ENCODE measurements around the gene HELZ.
"Not testable (repeated sequence)": the region's sequence is repeated elsewhere in the genome, so short reads cannot be mapped to it uniquely, and the experiment has no call there.

Gene HELZ

DNA sequence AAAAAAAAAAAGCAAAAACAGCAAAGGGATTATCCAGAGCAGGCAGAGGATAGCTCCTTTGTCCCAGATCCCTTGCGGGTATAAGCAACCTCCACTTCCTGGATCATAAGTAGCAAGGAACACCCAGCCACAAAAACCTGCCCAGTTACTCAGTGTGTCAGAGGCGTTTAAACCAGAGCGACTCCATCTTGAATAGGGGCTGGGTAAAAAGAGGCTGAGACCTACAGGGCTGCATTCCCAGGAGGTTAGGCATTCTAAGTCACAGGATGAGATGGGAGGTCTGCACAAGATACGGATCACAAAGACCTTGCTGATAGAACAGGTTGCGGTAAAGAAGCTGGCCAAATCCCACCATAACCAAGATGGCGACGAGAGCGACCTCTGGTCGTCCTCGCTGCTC lies 33.4 kb upstream of the HELZ start:
- Mint-ChIP-seq H3K27me3 (ENCODE audit: low read depth, poor library complexity) (peaks cover 4% of the 10 kb centered on the region), H3K27ac (no peak overlapping the region), H3K9me3 (no peaks in the 10 kb centered on the region), H3K4me1 (peaks cover 18% of the 10 kb centered on the region), H3K36me3 (ENCODE audit: low read depth) (no peaks in the 10 kb centered on the region), H3K4me3 (no peak overlapping the region)
- DNase-seq: no peak
- TF ChIP-seq, protein P1, sequence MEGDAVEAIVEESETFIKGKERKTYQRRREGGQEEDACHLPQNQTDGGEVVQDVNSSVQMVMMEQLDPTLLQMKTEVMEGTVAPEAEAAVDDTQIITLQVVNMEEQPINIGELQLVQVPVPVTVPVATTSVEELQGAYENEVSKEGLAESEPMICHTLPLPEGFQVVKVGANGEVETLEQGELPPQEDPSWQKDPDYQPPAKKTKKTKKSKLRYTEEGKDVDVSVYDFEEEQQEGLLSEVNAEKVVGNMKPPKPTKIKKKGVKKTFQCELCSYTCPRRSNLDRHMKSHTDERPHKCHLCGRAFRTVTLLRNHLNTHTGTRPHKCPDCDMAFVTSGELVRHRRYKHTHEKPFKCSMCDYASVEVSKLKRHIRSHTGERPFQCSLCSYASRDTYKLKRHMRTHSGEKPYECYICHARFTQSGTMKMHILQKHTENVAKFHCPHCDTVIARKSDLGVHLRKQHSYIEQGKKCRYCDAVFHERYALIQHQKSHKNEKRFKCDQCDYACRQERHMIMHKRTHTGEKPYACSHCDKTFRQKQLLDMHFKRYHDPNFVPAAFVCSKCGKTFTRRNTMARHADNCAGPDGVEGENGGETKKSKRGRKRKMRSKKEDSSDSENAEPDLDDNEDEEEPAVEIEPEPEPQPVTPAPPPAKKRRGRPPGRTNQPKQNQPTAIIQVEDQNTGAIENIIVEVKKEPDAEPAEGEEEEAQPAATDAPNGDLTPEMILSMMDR (IDR thresholded peaks at IDR 0.05): no peak

DNA sequence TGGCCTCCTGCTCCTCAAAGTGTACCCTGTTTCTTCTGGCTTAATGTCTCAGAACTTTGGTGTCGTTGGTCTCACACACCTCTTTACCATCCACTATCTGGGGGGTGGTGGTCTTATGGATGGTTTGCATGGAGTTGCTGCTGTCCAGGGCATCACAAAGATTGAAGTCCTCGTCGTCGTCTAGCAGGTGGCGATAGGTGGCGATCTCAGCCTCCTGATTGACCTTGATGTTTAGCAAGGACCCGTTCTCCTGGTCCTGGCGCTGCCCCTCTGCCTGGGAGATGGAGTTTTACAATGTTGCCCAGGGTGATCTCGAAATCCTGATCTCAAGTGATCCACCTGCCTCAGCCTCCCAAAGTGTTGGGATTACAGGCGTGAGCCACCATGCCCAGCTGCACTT lies 31.1 kb upstream of the HELZ start:
- peaks cover 10% of the 10 kb centered on the region for H3K4me1 Mint-ChIP-seq
- no peaks in the 10 kb centered on the region for H3K36me3 Mint-ChIP-seq (ENCODE audit: low read depth)
- TF ChIP-seq, protein P1 (IDR thresholded peaks at IDR 0.05): no peak
- H3K27me3 Mint-ChIP-seq (ENCODE audit: low read depth, poor library complexity): peaks cover 10% of the 10 kb centered on the region
- DNase-seq: no peak
- H3K27ac Mint-ChIP-seq: no peak overlapping the region
- H3K4me3 Mint-ChIP-seq: no peak overlapping the region
- no peaks in the 10 kb centered on the region for H3K9me3 Mint-ChIP-seq

GRCh38 chr17:67274466-67274865 lies 29.5 kb upstream of the HELZ start:
- no peak overlapping the region for H3K4me3 Mint-ChIP-seq
- H3K27ac Mint-ChIP-seq: no peak overlapping the region
- H3K9me3 Mint-ChIP-seq: no peaks in the 10 kb centered on the region
- TF ChIP-seq, protein P1 (IDR thresholded peaks at IDR 0.05): no peak
- DNase-seq: no peak
- H3K4me1 Mint-ChIP-seq: no peaks in the 10 kb centered on the region
- H3K36me3 Mint-ChIP-seq (ENCODE audit: low read depth): no peaks in the 10 kb centered on the region
- H3K27me3 Mint-ChIP-seq (ENCODE audit: low read depth, poor library complexity): peaks cover 10% of the 10 kb centered on the region

DNA sequence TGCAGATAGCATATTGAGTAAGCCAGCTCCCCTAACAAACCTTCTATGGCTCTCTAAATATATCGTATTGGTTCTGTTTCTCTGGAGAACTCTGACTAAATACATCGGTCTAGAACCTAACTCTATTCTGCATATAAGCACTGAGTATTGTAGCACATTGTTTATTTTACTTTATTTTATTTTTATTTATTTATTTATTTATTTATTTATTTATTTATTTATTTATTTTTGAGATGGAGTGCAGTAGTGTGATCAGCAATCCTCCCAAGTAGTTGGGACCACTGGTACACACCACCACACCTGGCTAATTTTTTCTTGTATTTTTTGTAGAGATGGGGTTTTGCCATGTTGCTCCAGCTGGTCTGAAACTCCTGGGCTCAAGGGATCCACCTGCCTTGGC lies 28.9 kb upstream of the HELZ start:
- H3K4me3 Mint-ChIP-seq: no peak overlapping the region
- DNase-seq: no peak
- TF ChIP-seq, protein P1 (IDR thresholded peaks at IDR 0.05): no peak
- no peak overlapping the region for H3K27ac Mint-ChIP-seq
- no peaks in the 10 kb centered on the region for H3K9me3 Mint-ChIP-seq
- H3K36me3 Mint-ChIP-seq (ENCODE audit: low read depth): no peaks in the 10 kb centered on the region
- H3K27me3 Mint-ChIP-seq (ENCODE audit: low read depth, poor library complexity): peaks cover 10% of the 10 kb centered on the region
- H3K4me1 Mint-ChIP-seq: no peaks in the 10 kb centered on the region

GRCh38 chr17:67272312-67273047 lies 27.5 kb upstream of the HELZ start:
- Mint-ChIP-seq H3K27ac (no peak overlapping the region), H3K4me3 (no peak overlapping the region), H3K4me1 (no peaks in the 10 kb centered on the region), H3K36me3 (ENCODE audit: low read depth) (no peaks in the 10 kb centered on the region), H3K27me3 (ENCODE audit: low read depth, poor library complexity) (peaks cover 10% of the 10 kb centered on the region), H3K9me3 (no peaks in the 10 kb centered on the region)
- no peak for DNase-seq
- TF ChIP-seq, protein P1 (IDR thresholded peaks at IDR 0.05): peak; percentile 34

DNA sequence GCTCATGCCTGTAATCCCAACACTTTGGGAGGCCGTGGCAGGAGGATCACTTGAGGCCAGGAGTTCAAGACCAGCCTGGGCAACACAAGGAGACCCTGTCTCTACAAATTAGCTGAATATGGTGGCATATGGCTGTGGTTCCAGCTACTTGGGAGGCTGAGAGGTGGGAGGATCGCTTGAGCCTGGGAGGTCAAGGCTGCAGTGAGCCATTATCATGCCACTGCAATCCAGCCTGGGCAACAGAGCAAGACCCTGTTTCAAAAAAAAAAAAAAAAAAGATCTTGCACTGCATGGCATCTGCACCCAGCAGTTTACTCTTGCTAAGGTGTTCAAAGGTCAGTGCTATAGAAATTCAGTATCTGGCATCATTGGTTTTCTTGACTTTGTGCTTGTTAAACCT lies 26.2 kb upstream of the HELZ start:
- not testable (repeated sequence) for H3K27me3 Mint-ChIP-seq (ENCODE audit: low read depth, poor library complexity); H3K4me1 Mint-ChIP-seq; H3K36me3 Mint-ChIP-seq (ENCODE audit: low read depth); H3K27ac Mint-ChIP-seq; H3K4me3 Mint-ChIP-seq; H3K9me3 Mint-ChIP-seq; DNase-seq
